ENCODE measurements around the gene LRP8. TPM values are rescaled to one million over a fixed set of nuclear protein-coding genes. Genes with fewer than 3 reads are reported as not detected.

The LRP8 gene
- total and polyA plus RNA-seq, 2 donors (not counting 1 experiment from before 2014, with no cell fraction given): 7.8 to 9.4 TPM

- Mint-ChIP-seq H3K27ac (peak overlapping the region; percentile 95), H3K9me3 (ENCODE audit: insufficient read depth) (no peaks in the 10 kb centered on the region), H3K4me1 (peaks cover 28% of the 10 kb centered on the region), H3K4me3 (peak overlapping the region; percentile 97), H3K27me3 (no peaks in the 10 kb centered on the region)
- TF ChIP-seq CTCF (IDR thresholded peaks at IDR 0.05) (no peak), EZH2 (IDR thresholded peaks at IDR 0.05; ENCODE audit: borderline replicate concordance, insufficient read depth, low read depth, low read length, poor library complexity, severe bottlenecking) (no peak)
- Histone ChIP-seq H3K4me3 (ENCODE audit: control extremely low read depth in 1 of 5, extremely low read depth in 1 of 5, insufficient read depth in 1 of 5, low read depth in 2 of 5, low read length in 4 of 5) (peak overlapping the region; percentile 72 to 91 (median 76)), H3K9me3 (ENCODE audit: control extremely low read depth in 1 of 3, control insufficient read depth in 2 of 3, insufficient read depth in 1 of 3, low read length in 2 of 3) (no peaks in the 10 kb centered on the region), H3K4me2 (replicated peaks; ENCODE audit: low read depth, low read length, poor library complexity, severe bottlenecking) (peak overlapping the region; percentile 96), H3K9ac (ENCODE audit: low read length) (peak overlapping the region; percentile 99), H3K27me3 (replicated peaks in 1 of 4; ENCODE audit: control extremely low read depth in 1 of 4, control insufficient read depth in 3 of 4, insufficient read depth in 4 of 4, low read length in 3 of 4) (no peaks in the 10 kb centered on the region), H2AFZ (ENCODE audit: insufficient read depth, low read depth, low read length, poor library complexity, severe bottlenecking) (peak overlapping the region; percentile 89), H3K4me1 (ENCODE audit: control insufficient read depth in 2 of 2, insufficient read depth in 2 of 2, low read length in 2 of 2) (peaks cover 16 to 20% of the 10 kb centered on the region in 2 donors), H3K27ac (ENCODE audit: low read length in 2 of 2) (peak overlapping the region; percentile 81 to 96), H3K36me3 (replicated peaks in 1 of 2; ENCODE audit: control extremely low read depth in 1 of 2, control insufficient read depth in 1 of 2, extremely low read depth in 1 of 2, insufficient read depth in 2 of 2, low read length in 1 of 2) (peaks cover 2 to 24% of the 10 kb centered on the region in 2 experiments), H4K20me1 (ENCODE audit: control insufficient read depth, insufficient read depth, low read length, poor library complexity, severe bottlenecking) (no peaks in the 10 kb centered on the region), H3K79me2 (ENCODE audit: control insufficient read depth, insufficient read depth, low read length) (peaks cover 27% of the 10 kb centered on the region)
- WGBS (ENCODE audit: insufficient coverage): 35% methylated on average over 13 of the region's 13 CpGs
- intact Hi-C loops (cut with micrococcal nuclease): loop anchor here (2.0 kb wide), 1 partner anchor 1143 kb away; the partner anchor contains the start of gene TXNDC12
- ATAC-seq (ENCODE audit: low read depth): no peak
- CTCF ChIA-PET: interaction anchor here (0.6 to 2.3 kb wide), 2 partner anchors 11 to 906 kb away, joined by 3 to 10 read pairs; no protein-coding TSS in a partner anchor
- POLR2A ChIA-PET: no interaction called here
- no peak for DNase-seq
Measured at GRCh38 chr1:53197291-53198200, 130.3 kb downstream of the LRP8 start.

Data from B cell (primary cell).